DOHH2 (cell line): Measurements from ENCODE around the gene RFLNA.

ENCODE experiments used
- CTCF ChIP-seq: fragments of 200-600 bp; sonication (generic); IDR thresholded peaks from one replicate; pipeline ENCODE4 v1.5.1; 2014; ENCODE audit warnings: antibody characterized with exemption, mild to moderate bottlenecking, low read depth, low read length; ENCODE audit not compliant: poor library complexity, severe bottlenecking
- EZH2phosphoT487 ChIP-seq: fragments of 200-600 bp; sonication (generic); IDR thresholded peaks from 2 replicates; pipeline ENCODE4 v1.6.1; 2017; ENCODE audit warnings: borderline replicate concordance, mild to moderate bottlenecking, antibody characterized with exemption, low read length, moderate library complexity, mixed read lengths

GRCh38 chr12:124314766-124315165 lies 19.9 kb downstream of the RFLNA start:
- no peak for TF ChIP-seq CTCF
- TF ChIP-seq EZH2phosphoT487: no peak
